K562 (cell line): ENCODE results near the gene RTBDN. TPM values are rescaled to one million over a fixed set of nuclear protein-coding genes. Genes with fewer than 3 reads are reported as not detected.
A peak's percentile ranks its signal among the peaks of the same experiment; 100 is the strongest.

ENCODE experiments used
- CHD7 ChIP-seq: fragments of 200-600 bp; sonication (generic); IDR thresholded peaks from one replicate; pipeline ENCODE4 v1.6.1; 2012; ENCODE audit warnings: mild to moderate bottlenecking, low read depth, low read length, inconsistent platforms
- COPS2 ChIP-seq: fragments of 450-650 bp; conservative IDR thresholded peaks from 2 replicates; pipeline ENCODE4 v1.6.1; 2016; ENCODE audit warnings: mild to moderate bottlenecking, moderate library complexity
- FOXP1 ChIP-seq: sonication (generic); formaldehyde crosslinking; IDR thresholded peaks from 2 replicates; pipeline ENCODE4 v1.8.0; 2022; ENCODE audit warnings: mild to moderate bottlenecking, missing genetic modification reagents
- GABPB2 ChIP-seq: fragments of 250-450 bp; sonication (Bioruptor Pico); conservative IDR thresholded peaks from 2 replicates; pipeline ENCODE4 v1.5.1; 2021; ENCODE audit warnings: mild to moderate bottlenecking
- ZNF407 ChIP-seq: fragments of 450-650 bp; IDR thresholded peaks from 2 replicates; pipeline ENCODE4 v1.6.1; 2016; ENCODE audit warnings: low read depth
- ZNF445 ChIP-seq: fragments of 250-450 bp; sonication (Bioruptor Pico); IDR thresholded peaks from 2 replicates; pipeline ENCODE4 v1.4.0; 2020; ENCODE audit warnings: low read depth, mild to moderate bottlenecking, moderate library complexity
- ZNF586 ChIP-seq: fragments of 450-650 bp; formaldehyde crosslinking; conservative IDR thresholded peaks from 2 replicates; pipeline ENCODE4 v1.4.0; 2020; ENCODE audit warnings: mild to moderate bottlenecking, moderate library complexity
- polyA plus RNA-seq, 8 experiments: library from polyadenylated mRNA; depleted of rRNA in 4 of 8; stranded (reverse) in 5 of 8; unstranded in 3 of 8; fragments of >200 nt; fragmentation: Nextera tagmentation in 2 of 8; fragmentation: Illumina TruSeq in 1 of 8; extraction: Ambion mirVana in 2 of 8; extraction: Trizol in 1 of 8; gene quantifications; 2 replicates each; pipeline versions ENCODE4 v1.2.1 to v1.2.3, GENCODE V29; 2011 to 2014; ENCODE audit warnings: inconsistent platforms in 1 of 8, missing spikeins in 1 of 8
- total RNA-seq, 7 experiments: library from RNA; depleted of rRNA in 6 of 7; stranded (reverse); fragments of >200 nt in 6 of 7; fragmentation: Illumina TruSeq in 2 of 7; extraction: Trizol in 2 of 7; gene quantifications; 2 replicates each; pipeline versions ENCODE4 v1.2.1 to v1.2.3, GENCODE V29; 2011 to 2021; ENCODE audit warnings: low replicate concordance in 1 of 7

Gene RTBDN
- total and polyA plus RNA-seq, 9 of the 15 experiments (the other 6 are each of a cell fraction or from before 2014, with no cell fraction given), result 0.20 to 2.3 (median 0.72) TPM; not detected in 1

GRCh38 chr19:12792051-12792852 lies 42.1 kb downstream of the RTBDN start (continued):
- no peak for TF ChIP-seq CHD7
- no peak for TF ChIP-seq ZNF407
- TF ChIP-seq FOXP1 (CRISPR knock-in tag), result peak; percentile 60; the same call in 1 of the 2 replicates
- no peak for TF ChIP-seq COPS2
- TF ChIP-seq ZNF445 (CRISPR knock-in tag), result no peak
- TF ChIP-seq GABPB2 (CRISPR knock-in tag), result no peak
- TF ChIP-seq ZNF586 (CRISPR knock-in tag), result no peak
